ENCODE data around the gene CTF1. TPM values are rescaled to one million over a fixed set of nuclear protein-coding genes. Genes with fewer than 3 reads are reported as not detected.

Gene CTF1
- total RNA-seq, 2 experiments from 2014 or later: 0.09 to 0.46 TPM

GRCh38 chr16:30884760-30885159 is 11.7 kb upstream of the CTF1 start:
- ChIA-PET POLR2A (no interaction called here), CTCF (ENCODE audit: unreplicated experiment) (no interaction called here)
- DNase-seq (ENCODE audit: low spot score): no peak
- Histone ChIP-seq H3K36me3 (ENCODE audit: insufficient read depth, low read length) (peaks cover 34% of the 10 kb centered on the region), H3K4me3 (ENCODE audit: low read depth, low read length, poor library complexity, severe bottlenecking) (no peak overlapping the region), H3K9me3 (ENCODE audit: low read length) (no peaks in the 10 kb centered on the region), H3K9me2 (ENCODE audit: insufficient read depth, low read length) (no peaks in the 10 kb centered on the region), H2AFZ (ENCODE audit: low read length) (no peak overlapping the region), H4K20me1 (ENCODE audit: insufficient read depth, low read length) (no peaks in the 10 kb centered on the region), H3K79me2 (ENCODE audit: insufficient read depth, low read depth, low read length) (no peaks in the 10 kb centered on the region), H3K4me1 (ENCODE audit: insufficient read depth, low read length, poor library complexity, severe bottlenecking) (peaks cover 9% of the 10 kb centered on the region), H3K27ac (ENCODE audit: low read depth, low read length, poor library complexity, severe bottlenecking) (no peak overlapping the region), H3K4me2 (ENCODE audit: low read length) (no peak overlapping the region)
- TF ChIP-seq EZH2phosphoT487 (IDR thresholded peaks at IDR 0.05; ENCODE audit: borderline replicate concordance, low read depth, low read length) (no peak), CTCF (conservative IDR thresholded peaks at IDR 0.05; ENCODE audit: low read length) (no peak)
- no TSS peak for BruUV-seq (replicated peaks)
- intact Hi-C loops (cut with micrococcal nuclease; ENCODE audit: unreplicated experiment): no loop called here

GRCh38 chr16:30885196-30885595 is 11.2 kb upstream of the CTF1 start:
- CTCF ChIA-PET (ENCODE audit: unreplicated experiment): no interaction called here
- BruUV-seq (replicated peaks): no TSS peak
- Histone ChIP-seq H3K4me1 (ENCODE audit: insufficient read depth, low read length, poor library complexity, severe bottlenecking) (peaks cover 9% of the 10 kb centered on the region), H3K27ac (ENCODE audit: low read depth, low read length, poor library complexity, severe bottlenecking) (no peak overlapping the region), H4K20me1 (ENCODE audit: insufficient read depth, low read length) (no peaks in the 10 kb centered on the region), H3K9me2 (ENCODE audit: insufficient read depth, low read length) (no peaks in the 10 kb centered on the region), H2AFZ (ENCODE audit: low read length) (no peak overlapping the region), H3K36me3 (ENCODE audit: insufficient read depth, low read length) (peaks cover 34% of the 10 kb centered on the region), H3K9me3 (ENCODE audit: low read length) (no peaks in the 10 kb centered on the region), H3K79me2 (ENCODE audit: insufficient read depth, low read depth, low read length) (no peaks in the 10 kb centered on the region), H3K4me3 (ENCODE audit: low read depth, low read length, poor library complexity, severe bottlenecking) (no peak overlapping the region), H3K4me2 (ENCODE audit: low read length) (no peak overlapping the region)
- TF ChIP-seq CTCF (conservative IDR thresholded peaks at IDR 0.05; ENCODE audit: low read length) (no peak), EZH2phosphoT487 (IDR thresholded peaks at IDR 0.05; ENCODE audit: borderline replicate concordance, low read depth, low read length) (no peak)
- POLR2A ChIA-PET: no interaction called here
- no peak for DNase-seq (ENCODE audit: low spot score)
- intact Hi-C loops (cut with micrococcal nuclease; ENCODE audit: unreplicated experiment): no loop called here

GRCh38 chr16:30886145-30886544 is 10.3 kb upstream of the CTF1 start:
- no peak for DNase-seq (ENCODE audit: low spot score)
- ChIA-PET CTCF (ENCODE audit: unreplicated experiment) (no interaction called here), POLR2A (interaction anchor here (0.5 kb wide), 1 partner anchor 280 kb away, joined by 3 read pairs; no protein-coding TSS in a partner anchor)
- peaks cover 34% of the 10 kb centered on the region for H3K36me3 ChIP-seq (ENCODE audit: insufficient read depth, low read length)
- no peaks in the 10 kb centered on the region for H3K79me2 ChIP-seq (ENCODE audit: insufficient read depth, low read depth, low read length)
- H2AFZ ChIP-seq (ENCODE audit: low read length): no peak overlapping the region
- no peaks in the 10 kb centered on the region for H4K20me1 ChIP-seq (ENCODE audit: insufficient read depth, low read length)
- H3K9me3 ChIP-seq (ENCODE audit: low read length): no peaks in the 10 kb centered on the region
- BruUV-seq (replicated peaks): no TSS peak
- intact Hi-C loops (cut with micrococcal nuclease; ENCODE audit: unreplicated experiment): no loop called here
- H3K27ac ChIP-seq (ENCODE audit: low read depth, low read length, poor library complexity, severe bottlenecking): no peak overlapping the region
- H3K4me1 ChIP-seq (ENCODE audit: insufficient read depth, low read length, poor library complexity, severe bottlenecking): peaks cover 9% of the 10 kb centered on the region
- H3K4me2 ChIP-seq (ENCODE audit: low read length): no peak overlapping the region
- TF ChIP-seq EZH2phosphoT487 (IDR thresholded peaks at IDR 0.05; ENCODE audit: borderline replicate concordance, low read depth, low read length): no peak
- TF ChIP-seq CTCF (conservative IDR thresholded peaks at IDR 0.05; ENCODE audit: low read length): no peak
- H3K9me2 ChIP-seq (ENCODE audit: insufficient read depth, low read length): no peaks in the 10 kb centered on the region
- no peak overlapping the region for H3K4me3 ChIP-seq (ENCODE audit: low read depth, low read length, poor library complexity, severe bottlenecking)

Measured in OCI-LY7 (cell line).